ENCODE measurements around the gene TENT5D.
A peak's percentile ranks its signal among the peaks of the same experiment; 100 is the strongest.
"Not testable (repeated sequence)": the region's sequence is repeated elsewhere in the genome, so short reads cannot be mapped to it uniquely, and the experiment has no call there.

The TENT5D gene

GRCh38 chrX:80420147-80420546, at the start of gene TENT5D:
Gene TENT5D (plus strand): TSS chrX:80420447. CDS start chrX:80442540, 22,093 bp downstream.
- no peak for DNase-seq (ENCODE audit: low read depth)

- not testable (repeated sequence) for DNase-seq (ENCODE audit: low read depth)
Observed at GRCh38 chrX:80385651-80386050, 34.6 kb upstream of the TENT5D start.

GRCh38 chrX:80388206-80388605, 32.0 kb upstream of the TENT5D start:
- no peak for DNase-seq (ENCODE audit: low read depth)

- DNase-seq (ENCODE audit: low read depth): no peak
Observed at GRCh38 chrX:80412042-80412441, 8.2 kb upstream of the TENT5D start.

- no peak for DNase-seq (ENCODE audit: low read depth)
Observed at GRCh38 chrX:80423000-80423399, 2.8 kb downstream of the TENT5D start.

GRCh38 chrX:80423744-80424143, 3.5 kb downstream of the TENT5D start:
- DNase-seq (ENCODE audit: low read depth): peak; percentile 60

- DNase-seq (ENCODE audit: low read depth): no peak
Observed at GRCh38 chrX:80430826-80431504, 10.7 kb downstream of the TENT5D start.

- DNase-seq (ENCODE audit: low read depth): no peak
Observed at GRCh38 chrX:80431505-80431832, 11.2 kb downstream of the TENT5D start.

- no peak for DNase-seq (ENCODE audit: low read depth)
Observed at GRCh38 chrX:80432441-80432840, 12.2 kb downstream of the TENT5D start.

GRCh38 chrX:80432863-80433262, 12.6 kb downstream of the TENT5D start:
- DNase-seq (ENCODE audit: low read depth): peak; percentile 51

- not testable (repeated sequence) for DNase-seq (ENCODE audit: low read depth)
Observed at GRCh38 chrX:80468166-80468565, 47.9 kb downstream of the TENT5D start.

GRCh38 chrX:80471582-80471981, 51.3 kb downstream of the TENT5D start:
- no peak for DNase-seq (ENCODE audit: low read depth)

GRCh38 chrX:80485543-80485942, 65.3 kb downstream of the TENT5D start:
- no peak for DNase-seq (ENCODE audit: low read depth)

GRCh38 chrX:80486299-80486698, 66.1 kb downstream of the TENT5D start:
- DNase-seq (ENCODE audit: low read depth): no peak

GRCh38 chrX:80489166-80489565, 68.9 kb downstream of the TENT5D start:
- no peak for DNase-seq (ENCODE audit: low read depth)

Measured in CMK (cell line).